H9 (cell line): ENCODE data around the gene EIF3B. TPM values are rescaled to one million over a fixed set of nuclear protein-coding genes. Genes with fewer than 3 reads are reported as not detected.

Experiments used
- DNase-seq: peaks from one replicate; pipeline ENCODE4 v3.0.0-alpha.2; 2017
- H2AFZ ChIP-seq: one replicate; pipeline ENCODE4 v1.6.1; 2013; ENCODE audit warnings: mild to moderate bottlenecking, low read length, control low read depth, moderate library complexity
- H2AK5ac ChIP-seq: 2 replicates; pipeline ENCODE4 v1.6.1; 2013; ENCODE audit warnings: low read length, control low read depth, mixed read lengths; ENCODE audit not compliant: insufficient read length
- H2BK120ac ChIP-seq: one replicate; pipeline ENCODE4 v1.6.1; 2013; ENCODE audit warnings: low read depth, mild to moderate bottlenecking, low read length, control low read depth, inconsistent platforms; ENCODE audit not compliant: poor library complexity, severe bottlenecking
- H2BK12ac ChIP-seq: 2 replicates; pipeline ENCODE4 v1.6.1; 2013; ENCODE audit warnings: low read length, control low read depth, mixed read lengths, low read depth; ENCODE audit not compliant: insufficient read length
- H2BK15ac ChIP-seq: 2 replicates; pipeline ENCODE4 v1.6.1; 2013; ENCODE audit warnings: low read depth, low read length, control low read depth
- H2BK20ac ChIP-seq: one replicate; pipeline ENCODE4 v1.6.1; 2013; ENCODE audit warnings: low read depth, mild to moderate bottlenecking, low read length, control low read depth, inconsistent platforms; ENCODE audit not compliant: poor library complexity, severe bottlenecking
- H2BK5ac ChIP-seq: 2 replicates; pipeline ENCODE4 v1.6.1; 2013; ENCODE audit warnings: low read length, control low read depth, mixed read lengths; ENCODE audit not compliant: insufficient read length
- H3K14ac ChIP-seq: 2 replicates; pipeline ENCODE4 v1.6.1; 2013; ENCODE audit warnings: low read length, control low read depth; ENCODE audit not compliant: insufficient read depth
- H3K18ac ChIP-seq: 2 replicates; pipeline ENCODE4 v1.6.1; 2013; ENCODE audit warnings: low read depth, mild to moderate bottlenecking, mixed read lengths, low read length, control low read depth; ENCODE audit not compliant: insufficient read length
- H3K23ac ChIP-seq: 2 replicates; pipeline ENCODE4 v1.6.1; 2013; ENCODE audit warnings: low read length, control low read depth, mixed read lengths, low read depth; ENCODE audit not compliant: insufficient read length
- H3K23me2 ChIP-seq: 2 replicates; pipeline ENCODE4 v1.6.1; 2013; ENCODE audit warnings: low read depth, mild to moderate bottlenecking, mixed read lengths, low read length, control low read depth; ENCODE audit not compliant: insufficient read length, poor library complexity, severe bottlenecking
- H3K27ac ChIP-seq: 2 replicates; pipeline ENCODE4 v1.5.1; 2013; ENCODE audit warnings: low read length, control low read depth, mixed read lengths, low read depth; ENCODE audit not compliant: insufficient read length
- H3K27me3 ChIP-seq: 2 replicates; pipeline ENCODE4 v1.6.1; 2013; ENCODE audit warnings: low read length, control low read depth, inconsistent platforms; ENCODE audit not compliant: insufficient read depth
- H3K4ac ChIP-seq: 2 replicates; pipeline ENCODE4 v1.6.1; 2013; ENCODE audit warnings: low read depth, mild to moderate bottlenecking, control low read depth, inconsistent platforms, low read length, moderate library complexity
- H3K4me1 ChIP-seq: 2 replicates; pipeline ENCODE4 v1.6.1; 2013; ENCODE audit warnings: low read length, control low read depth, inconsistent platforms; ENCODE audit not compliant: insufficient read depth
- H3K4me2 ChIP-seq: 2 replicates; pipeline ENCODE4 v1.6.1; 2013; ENCODE audit warnings: low read length, control low read depth, mixed read lengths; ENCODE audit not compliant: insufficient read length, insufficient read depth
- H3K56ac ChIP-seq: 2 replicates; pipeline ENCODE4 v1.6.1; 2013; ENCODE audit warnings: low read depth, mild to moderate bottlenecking, mixed read lengths, low read length, control low read depth; ENCODE audit not compliant: insufficient read length
- H3K79me1 ChIP-seq: 2 replicates; pipeline ENCODE4 v1.6.1; 2013; ENCODE audit warnings: low read depth, mild to moderate bottlenecking, moderate library complexity, low read length, control low read depth, inconsistent platforms; ENCODE audit not compliant: insufficient read depth, poor library complexity, severe bottlenecking
- H3K79me2 ChIP-seq: 2 replicates; pipeline ENCODE4 v1.6.1; 2013; ENCODE audit warnings: low read length, control low read depth, inconsistent platforms; ENCODE audit not compliant: insufficient read depth
- H3K9ac ChIP-seq: 2 replicates; pipeline ENCODE4 v1.6.1; 2013; ENCODE audit warnings: low read length, control low read depth, mixed read lengths; ENCODE audit not compliant: insufficient read length; ENCODE audit errors: extremely low read depth
- H3K9me3 ChIP-seq: one replicate; pipeline ENCODE4 v1.6.1; 2013; ENCODE audit warnings: low read depth, low read length, inconsistent platforms; ENCODE audit not compliant: control insufficient read depth
- H3T11ph ChIP-seq: one replicate; pipeline ENCODE4 v1.6.1; 2013; ENCODE audit warnings: mild to moderate bottlenecking, low read length, control low read depth, inconsistent platforms
- H4K20me1 ChIP-seq: one replicate; pipeline ENCODE4 v1.6.1; 2013; ENCODE audit not compliant: control insufficient read depth, insufficient read length, insufficient read depth
- H4K5ac ChIP-seq: 2 replicates; pipeline ENCODE4 v1.6.1; 2013; ENCODE audit warnings: low read depth, mild to moderate bottlenecking, mixed read lengths, low read length, control low read depth; ENCODE audit not compliant: insufficient read length
- H4K8ac ChIP-seq: replicated peaks from 2 replicates; pipeline ENCODE4 v1.6.1; 2013; ENCODE audit warnings: low read length, control low read depth, mixed read lengths, low read depth; ENCODE audit not compliant: insufficient read length
- H4K91ac ChIP-seq: 2 replicates; pipeline ENCODE4 v1.6.1; 2013; ENCODE audit warnings: low read depth, mild to moderate bottlenecking, moderate library complexity, mixed read lengths, low read length, control low read depth; ENCODE audit not compliant: insufficient read length
- H3K27ac Mint-ChIP-seq, 3 experiments: 2 replicates in 2 of 3; 3 replicates in 1 of 3; pipeline ENCODE4 v1.8.0; 2020 to 2021; ENCODE audit warnings: mixed read lengths in 3 of 3, mild to moderate bottlenecking in 1 of 3, moderate library complexity in 1 of 3
- H3K27me3 Mint-ChIP-seq: 2 replicates; pipeline ENCODE4 v1.8.0; 2021; ENCODE audit warnings: low read depth, mild to moderate bottlenecking, moderate library complexity, mixed read lengths
- H3K36me3 Mint-ChIP-seq, 3 experiments: 2 replicates in 2 of 3; 3 replicates in 1 of 3; pipeline ENCODE4 v1.8.0; 2020 to 2021; ENCODE audit warnings: low read depth in 3 of 3, mixed read lengths in 3 of 3; ENCODE audit not compliant: insufficient read depth in 1 of 3
- H3K4me1 Mint-ChIP-seq, 2 experiments: 2 replicates each; pipeline ENCODE4 v1.8.0; 2020; ENCODE audit warnings: mixed read lengths in 2 of 2
- H3K4me3 Mint-ChIP-seq, 2 experiments: 2 replicates in 1 of 2; 3 replicates in 1 of 2; pipeline ENCODE4 v1.8.0; 2020 to 2021; ENCODE audit warnings: mild to moderate bottlenecking in 2 of 2, mixed read lengths in 2 of 2, moderate library complexity in 1 of 2
- H3K9me3 Mint-ChIP-seq, 2 experiments: 2 replicates in 1 of 2; 3 replicates in 1 of 2; pipeline ENCODE4 v1.8.0; 2020; ENCODE audit warnings: mild to moderate bottlenecking in 2 of 2, mixed read lengths in 2 of 2, moderate library complexity in 1 of 2
- CTCF ChIP-seq: fragments of 200-600 bp; sonication (generic); conservative IDR thresholded peaks from 3 replicates; pipeline ENCODE4 v1.8.0; 2021; ENCODE audit warnings: antibody characterized with exemption, mild to moderate bottlenecking
- whole genome bisulfite sequencing: extraction: QIAGEN DNeasy Blood & Tissue Kit; methylation state at CpG from one replicate; pipeline ENCODE4 v1.1.7; 2013; ENCODE audit warnings: missing lambda C conversion rate, low lambda C conversion rate, mixed read lengths; ENCODE audit not compliant: insufficient read length; ENCODE audit errors: extremely low coverage; 5-methylcytosine and 5-hydroxymethylcytosine counted together
- total RNA-seq: library from RNA; stranded (reverse); gene quantifications from 2 replicates; pipeline ENCODE4 v1.2.1, GENCODE V29; 2021

EIF3B gene
- total RNA-seq, 1 experiment from 2014 or later, result 337 TPM

GRCh38 chr7:2306688-2307087 lies 47.9 kb upstream of the EIF3B start:
- H4K5ac ChIP-seq, result no peak overlapping the region
- no peaks in the 10 kb centered on the region for H3K23me2 ChIP-seq
- no peak overlapping the region for H4K91ac ChIP-seq
- H3K27me3 ChIP-seq, result no peaks in the 10 kb centered on the region
- H3K18ac ChIP-seq, result no peak overlapping the region
- H4K20me1 ChIP-seq, result no peaks in the 10 kb centered on the region
- H3K56ac ChIP-seq, result no peak overlapping the region
- no peak overlapping the region for H2AFZ ChIP-seq
- H3K9ac ChIP-seq, result no peak overlapping the region
- no peak overlapping the region for H3K23ac ChIP-seq
- H3K14ac ChIP-seq, result no peak overlapping the region
- Mint-ChIP-seq H3K4me1 (peaks cover 17 to 24% of the 10 kb centered on the region in 2 experiments), H3K27ac (peak overlapping the region in 2 of 3 experiments; percentile 17 to 88; a peak in 3 of 7 replicates), H3K36me3 (peaks cover 11 to 23% (median 19%) of the 10 kb centered on the region in 3 experiments), H3K4me3 (no peak overlapping the region), H3K27me3 (no peaks in the 10 kb centered on the region; the same call in 1 of the 2 replicates), H3K9me3 (peaks cover 12 to 19% of the 10 kb centered on the region in 2 experiments)
- no peak for DNase-seq
- H2BK15ac ChIP-seq, result no peak overlapping the region
- no peak overlapping the region for H2BK5ac ChIP-seq
- WGBS, result no CpG with 5 or more reads among the region's 6 CpGs
- H3T11ph ChIP-seq, result no peak overlapping the region
- no peak overlapping the region for H2AK5ac ChIP-seq
- no peak for TF ChIP-seq CTCF
- no peaks in the 10 kb centered on the region; the same call in 1 of the 2 replicates for H3K79me2 ChIP-seq
- H3K4ac ChIP-seq, result no peak overlapping the region
- H3K79me1 ChIP-seq, result peaks cover 10% of the 10 kb centered on the region
- no peak overlapping the region for H2BK120ac ChIP-seq
- H2BK20ac ChIP-seq, result no peak overlapping the region
- H4K8ac ChIP-seq, result no peak overlapping the region
- H3K27ac ChIP-seq, result no peak overlapping the region
- no peaks in the 10 kb centered on the region for H3K9me3 ChIP-seq
- peaks cover 4% of the 10 kb centered on the region; the same call in 1 of the 2 replicates for H3K4me1 ChIP-seq
- no peak overlapping the region for H2BK12ac ChIP-seq
- no peak overlapping the region for H3K4me2 ChIP-seq
